Smooth muscle cell of bladder (primary cell): ENCODE measurements around the gene UGT1A5. TPM values are rescaled to one million over a fixed set of nuclear protein-coding genes. Genes with fewer than 3 reads are reported as not detected.

Source experiments
- total RNA-seq: library from RNA; depleted of rRNA; stranded (reverse); fragments of >200 nt; gene quantifications from 2 replicates; pipeline ENCODE4 v1.2.3, GENCODE V29; 2014

Gene UGT1A5
- not detected in 2 replicates for total RNA-seq

GRCh38 chr2:233712611-233713261 lies at the start of gene UGT1A5:
Gene UGT1A5 (plus strand): TSS chr2:233712907. CDS start chr2:233712992, 85 bp downstream.

GRCh38 chr2:233671290-233672161 lies 41.2 kb upstream of the UGT1A5 start, which contains the start of gene UGT1A9:
Gene UGT1A9 (plus strand): TSS chr2:233671898. CDS start chr2:233671935, 37 bp downstream.

DNA sequence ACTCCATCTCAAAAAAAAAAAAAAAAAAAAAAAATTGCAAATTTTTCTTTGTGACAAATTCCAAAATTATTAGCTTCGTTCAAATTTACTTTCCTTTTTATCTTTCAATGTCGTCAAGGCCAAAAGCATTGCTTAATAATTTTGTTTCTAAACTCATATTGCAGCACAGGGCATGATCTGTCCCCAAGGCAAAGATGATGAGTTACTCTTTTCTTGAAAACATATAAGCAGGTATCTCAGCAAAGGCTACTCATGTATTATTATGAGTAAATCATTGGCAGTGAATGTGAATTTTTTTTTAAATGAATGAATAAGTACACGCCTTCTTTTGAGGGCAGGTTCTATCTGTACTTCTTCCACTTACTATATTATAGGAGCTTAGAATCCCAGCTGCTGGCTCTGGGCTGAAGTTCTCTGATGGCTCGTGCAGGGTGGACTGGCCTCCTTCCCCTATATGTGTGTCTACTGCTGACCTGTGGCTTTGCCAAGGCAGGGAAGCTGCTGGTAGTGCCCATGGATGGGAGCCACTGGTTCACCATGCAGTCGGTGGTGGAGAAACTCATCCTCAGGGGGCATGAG lies 31.1 kb upstream of the UGT1A5 start, which contains the start of gene UGT1A7:
UGT1A7 (plus strand) TSS at position 381 of the 579 bp plus-strand sequence; CDS start at position 418, 37 bp downstream.

DNA sequence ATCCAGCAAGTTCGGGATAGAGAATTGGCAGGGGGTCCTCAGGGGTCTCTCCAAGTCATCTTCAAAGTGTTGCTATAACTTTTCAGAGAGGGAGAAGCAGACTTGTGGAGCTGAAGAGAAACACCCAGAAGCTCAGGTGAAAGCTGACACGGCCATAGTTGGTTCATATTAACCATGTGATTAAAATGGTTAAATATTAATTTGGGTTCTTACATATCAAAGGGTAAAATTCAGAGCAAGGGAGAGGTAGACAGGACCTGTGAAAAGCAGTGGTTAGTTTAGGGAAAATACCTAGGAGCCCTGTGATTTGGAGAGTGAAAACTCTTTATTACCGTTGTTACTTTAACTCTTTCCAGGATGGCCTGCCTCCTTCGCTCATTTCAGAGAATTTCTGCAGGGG lies 20.1 kb upstream of the UGT1A5 start, which contains the start of gene UGT1A6:
UGT1A6 (plus strand) TSS at position 243 of the 400 bp plus-strand sequence; CDS start at position 358, 115 bp downstream.

GRCh38 chr2:233718552-233718951 lies 5.8 kb downstream of the UGT1A5 start, which contains the start of gene UGT1A4:
Gene UGT1A4 (plus strand): TSS chr2:233718736. CDS start chr2:233718821, 85 bp downstream.

DNA sequence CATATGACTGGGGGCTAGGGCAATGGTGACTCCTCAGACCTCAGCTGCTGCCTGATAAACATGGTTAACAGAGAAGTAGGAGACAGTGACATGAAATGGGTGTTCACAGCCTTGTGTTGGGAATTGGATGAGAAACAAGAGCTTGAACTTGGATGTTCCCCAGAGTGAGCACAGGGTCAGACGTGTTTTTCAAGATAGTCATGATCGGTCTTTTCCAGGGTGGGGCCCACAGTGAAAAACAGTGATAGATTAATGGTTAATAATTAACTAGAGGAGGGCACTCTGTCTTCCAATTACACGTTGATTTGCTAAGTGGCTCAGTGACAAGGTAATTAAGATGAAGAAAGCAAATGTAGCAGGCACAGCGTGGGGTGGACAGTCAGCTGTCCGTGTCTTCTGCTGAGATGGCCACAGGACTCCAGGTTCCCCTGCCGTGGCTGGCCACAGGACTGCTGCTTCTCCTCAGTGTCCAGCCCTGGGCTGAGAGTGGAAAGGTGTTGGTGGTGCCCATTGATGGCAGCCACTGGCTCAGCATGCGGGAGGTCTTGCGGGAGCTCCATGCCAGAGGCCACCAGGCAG lies 16.1 kb downstream of the UGT1A5 start, which contains the start of gene UGT1A3:
UGT1A3 (plus strand) TSS at position 320 of the 579 bp plus-strand sequence; CDS start at position 405, 85 bp downstream.

GRCh38 chr2:233760043-233760442 lies 47.3 kb downstream of the UGT1A5 start, which contains the start of gene UGT1A1:
Gene UGT1A1 (plus strand): TSS chr2:233760270. CDS start chr2:233760288, 18 bp downstream.

DNA sequence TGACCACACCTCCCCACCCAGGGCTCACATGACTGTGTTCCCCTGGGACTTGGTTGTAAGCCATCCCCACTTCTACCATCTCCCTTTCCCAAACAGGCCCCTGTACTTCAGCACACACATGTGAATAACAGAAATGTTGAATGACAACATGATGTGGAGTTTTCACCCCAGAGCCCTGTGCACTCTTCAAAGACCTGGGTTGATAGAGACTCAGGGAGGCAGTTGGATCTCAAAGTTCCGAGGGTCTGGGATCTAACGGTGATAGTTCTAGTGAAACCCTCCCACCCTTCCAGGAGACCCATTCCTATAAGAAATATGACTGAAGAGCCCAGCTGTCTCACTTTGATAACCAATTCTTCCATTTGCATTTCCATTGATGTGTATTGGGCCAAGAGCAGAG lies 65.3 kb downstream of the UGT1A5 start, which contains the start of gene MROH2A:
MROH2A (plus strand) TSS at position 301 of the 400 bp plus-strand sequence. CDS start 1,029 bp downstream, outside the sequence.

Other genes starting within 250 kb of the UGT1A5 start
- gene USP40, start 146.1 kb upstream of the UGT1A5 start, total RNA-seq = 38.1 TPM in 2 replicates
- 0.37 and 0.71 TPM in 2 replicates for gene UGT1A8, start 95.3 kb upstream of the UGT1A5 start, total RNA-seq
- 0.43 and 0.83 TPM in 2 replicates for gene UGT1A10, start 76.5 kb upstream of the UGT1A5 start, total RNA-seq
- gene UGT1A9, start 41.0 kb upstream of the UGT1A5 start, total RNA-seq = under 0.01 TPM in 1 of 2 replicates, not detected in the other
- gene UGT1A7, start 31.0 kb upstream of the UGT1A5 start, total RNA-seq = 0.28 and 0.46 TPM in 2 replicates
- 0.09 and 0.28 TPM in 2 replicates for gene UGT1A6, start 20.0 kb upstream of the UGT1A5 start, total RNA-seq
- not detected in 2 replicates for gene UGT1A4, start 5.8 kb downstream of the UGT1A5 start, total RNA-seq
- gene UGT1A3, start 16.1 kb downstream of the UGT1A5 start, total RNA-seq = not detected in 2 replicates
- gene UGT1A1, start 47.4 kb downstream of the UGT1A5 start, total RNA-seq = not detected in 2 replicates
- gene MROH2A, start 65.4 kb downstream of the UGT1A5 start, total RNA-seq = under 0.01 and 0.14 TPM in 2 replicates
- gene HJURP, start 141.6 kb downstream of the UGT1A5 start, total RNA-seq = 1.9 and 2.4 TPM in 2 replicates
- gene TRPM8, start 204.5 kb downstream of the UGT1A5 start, total RNA-seq = under 0.01 TPM in 1 of 2 replicates, not detected in the other